Endometrium (tissue), 2 donors: ENCODE results near the gene CHRND.
"Not testable (repeated sequence)": the region's sequence is repeated elsewhere in the genome, so short reads cannot be mapped to it uniquely, and the experiment has no call there.

Source experiments
- FAIRE-seq: peaks from 2 replicates; lab custom pipeline; 2012; peaks lifted over from hg19 to GRCh38; lab: Jason Lieb, UNC
- donor health status: control.
- donor health status: control.

Gene CHRND

GRCh38 chr2:232543928-232544631 is 18.1 kb downstream of the CHRND start:
- no peak for FAIRE-seq

- no peak for FAIRE-seq
These were observed 18.7 kb downstream of the CHRND start for GRCh38 chr2:232544674-232545073.

- FAIRE-seq: no peak
These were observed 19.8 kb downstream of the CHRND start for GRCh38 chr2:232545511-232546375.

- no peak for FAIRE-seq
These were observed 22.0 kb downstream of the CHRND start for GRCh38 chr2:232547991-232548390.

- no peak for FAIRE-seq
These were observed 23.8 kb downstream of the CHRND start for GRCh38 chr2:232549655-232550353.

GRCh38 chr2:232550354-232551249 is 24.6 kb downstream of the CHRND start, which contains the start of the genes EIF4E2 and TIGD1:
EIF4E2 (plus strand) TSS chr2:232550689; CDS start chr2:232550725, 36 bp downstream.
TIGD1 (minus strand) TSS chr2:232550557; CDS start chr2:232549882, 675 bp downstream.
- no peak for FAIRE-seq

- FAIRE-seq: no peak
These were observed 25.3 kb downstream of the CHRND start for GRCh38 chr2:232551250-232551638.

GRCh38 chr2:232551776-232552175 is 25.8 kb downstream of the CHRND start:
- no peak for FAIRE-seq

GRCh38 chr2:232556426-232556825 is 30.5 kb downstream of the CHRND start:
- FAIRE-seq: no peak

GRCh38 chr2:232562515-232563151 is 36.7 kb downstream of the CHRND start:
- no peak for FAIRE-seq

GRCh38 chr2:232563580-232563979 is 37.6 kb downstream of the CHRND start:
- FAIRE-seq: no peak

- FAIRE-seq: no peak
These were observed 41.8 kb downstream of the CHRND start for GRCh38 chr2:232567721-232568120.

- FAIRE-seq: no peak
These were observed 42.2 kb downstream of the CHRND start for GRCh38 chr2:232568161-232568560.

- no peak for FAIRE-seq
These were observed 43.6 kb downstream of the CHRND start for GRCh38 chr2:232569541-232569940.

- FAIRE-seq: not testable (repeated sequence)
These were observed 44.5 kb downstream of the CHRND start for GRCh38 chr2:232570481-232570880.

- no peak for FAIRE-seq
These were observed 45.1 kb downstream of the CHRND start for GRCh38 chr2:232571026-232571474.

- no peak for FAIRE-seq
These were observed 47.1 kb downstream of the CHRND start for GRCh38 chr2:232573042-232573441.

GRCh38 chr2:232573771-232574435 is 47.9 kb downstream of the CHRND start:
- FAIRE-seq: no peak

- no peak for FAIRE-seq
These were observed 48.9 kb downstream of the CHRND start for GRCh38 chr2:232574674-232575403.

- FAIRE-seq: no peak
These were observed 49.4 kb downstream of the CHRND start for GRCh38 chr2:232575404-232575746.
